Loucy (cell line): ENCODE data around the gene DCPS.

Source experiments
- H2AFZ ChIP-seq: fragments of 200-600 bp; sonication (generic); 2 replicates; pipeline ENCODE4 v1.6.0; 2016; ENCODE audit warnings: antibody characterized with exemption, mild to moderate bottlenecking, low read length, moderate library complexity
- H3F3A ChIP-seq: fragments of 200-600 bp; 2 replicates; pipeline ENCODE4 v1.6.0; 2016; ENCODE audit warnings: antibody characterized with exemption, low read depth, mild to moderate bottlenecking
- H3K27me3 ChIP-seq: fragments of 200-600 bp; sonication (generic); 2 replicates; pipeline ENCODE4 v1.6.1; 2014; ENCODE audit warnings: low read length, mild to moderate bottlenecking; ENCODE audit not compliant: insufficient read depth, poor library complexity, severe bottlenecking
- H3K36me3 ChIP-seq: fragments of 200-600 bp; sonication (generic); 2 replicates; pipeline ENCODE4 v1.6.1; 2016; ENCODE audit warnings: low read length; ENCODE audit not compliant: insufficient read depth
- H3K4me1 ChIP-seq: fragments of 200-600 bp; sonication (generic); 2 replicates; pipeline ENCODE4 v1.5.1; 2014; ENCODE audit warnings: low read length, mild to moderate bottlenecking; ENCODE audit not compliant: insufficient read depth, poor library complexity, severe bottlenecking
- H3K4me2 ChIP-seq: fragments of 200-600 bp; sonication (generic); 2 replicates; pipeline ENCODE4 v1.6.0; 2014; ENCODE audit warnings: antibody characterized with exemption, low read length, low read depth, mild to moderate bottlenecking; ENCODE audit not compliant: poor library complexity, severe bottlenecking
- H3K4me3 ChIP-seq: fragments of 200-600 bp; sonication (generic); 2 replicates; pipeline ENCODE4 v1.5.1; 2014; ENCODE audit warnings: low read length, mild to moderate bottlenecking, mixed read lengths; ENCODE audit not compliant: poor library complexity, severe bottlenecking
- H3K79me2 ChIP-seq: fragments of 200-600 bp; sonication (generic); 2 replicates; pipeline ENCODE4 v1.6.1; 2014; ENCODE audit warnings: low read length; ENCODE audit not compliant: insufficient read depth
- H3K9ac ChIP-seq: fragments of 200-600 bp; sonication (generic); 2 replicates; pipeline ENCODE4 v1.6.0; 2014; ENCODE audit warnings: mild to moderate bottlenecking, low read depth, low read length, moderate library complexity; ENCODE audit not compliant: poor library complexity, severe bottlenecking
- H3K9me2 ChIP-seq: fragments of 200-600 bp; sonication (generic); replicated peaks from 2 replicates; pipeline ENCODE4 v1.6.1; 2016; ENCODE audit warnings: low read depth, low read length, mixed read lengths
- H3K9me3 ChIP-seq: fragments of 200-600 bp; sonication (generic); 2 replicates; pipeline ENCODE4 v1.6.1; 2014; ENCODE audit warnings: mild to moderate bottlenecking, antibody characterized with exemption, low read length, low read depth; ENCODE audit not compliant: insufficient read depth
- H4K20me1 ChIP-seq: fragments of 200-600 bp; sonication (generic); 2 replicates; pipeline ENCODE4 v1.6.0; 2014; ENCODE audit warnings: antibody characterized with exemption, low read length, mild to moderate bottlenecking; ENCODE audit not compliant: insufficient read depth, poor library complexity, severe bottlenecking
- CTCF ChIP-seq: fragments of 200-600 bp; sonication (generic); conservative IDR thresholded peaks from 2 replicates; pipeline ENCODE4 v1.5.1; 2014; ENCODE audit warnings: mild to moderate bottlenecking, antibody characterized with exemption, low read length
- EZH2phosphoT487 ChIP-seq: fragments of 200-600 bp; IDR thresholded peaks from 2 replicates; pipeline ENCODE4 v1.6.1; 2018; ENCODE audit warnings: antibody characterized with exemption, mild to moderate bottlenecking, moderate library complexity, borderline replicate concordance

DCPS gene

GRCh38 chr11:126355324-126355925 lies 51.6 kb downstream of the DCPS start, which contains the start of gene ST3GAL4:
Gene ST3GAL4 (plus strand): TSS chr11:126355686. CDS start chr11:126406156, 50,470 bp downstream.
- no peaks in the 10 kb centered on the region for H3K9me2 ChIP-seq
- TF ChIP-seq EZH2phosphoT487 (no peak), CTCF (no peak)
- H3K9ac ChIP-seq, result peak within 1 kb of the TSS; percentile 99
- peaks cover 95% of the 10 kb centered on the region for H3K79me2 ChIP-seq
- H3K27me3 ChIP-seq, result no peaks in the 10 kb centered on the region
- H3K4me3 ChIP-seq, result peak within 1 kb of the TSS; percentile 85
- peaks cover 75% of the 10 kb centered on the region for H3K4me1 ChIP-seq
- H3K4me2 ChIP-seq, result peak within 1 kb of the TSS; percentile 97
- peaks cover 34% of the 10 kb centered on the region for H4K20me1 ChIP-seq
- H3F3A ChIP-seq, result no peaks in the 10 kb centered on the region
- no peaks in the 10 kb centered on the region for H3K9me3 ChIP-seq
- peak within 1 kb of the TSS; percentile 59; the same call in 1 of the 2 replicates for H2AFZ ChIP-seq
- no peaks in the 10 kb centered on the region for H3K36me3 ChIP-seq

GRCh38 chr11:126355926-126356897 lies 52.4 kb downstream of the DCPS start:
- no peaks in the 10 kb centered on the region for H3K36me3 ChIP-seq
- H3K4me3 ChIP-seq, result peak overlapping the region; percentile 85
- no peaks in the 10 kb centered on the region for H3F3A ChIP-seq
- peaks cover 73% of the 10 kb centered on the region for H3K4me1 ChIP-seq
- no peak for TF ChIP-seq EZH2phosphoT487
- TF ChIP-seq CTCF, result peak; percentile 33; the same call in 1 of the 2 replicates
- peak overlapping the region; percentile 86 for H3K4me2 ChIP-seq
- peaks cover 95% of the 10 kb centered on the region for H3K79me2 ChIP-seq
- H2AFZ ChIP-seq, result 0 out of 2 replicates have a peak overlapping the region, but pooled peaks have one; percentile 9
- H3K27me3 ChIP-seq, result no peaks in the 10 kb centered on the region
- H3K9ac ChIP-seq, result peak overlapping the region; percentile 88
- H3K9me3 ChIP-seq, result no peaks in the 10 kb centered on the region
- H3K9me2 ChIP-seq, result no peaks in the 10 kb centered on the region
- H4K20me1 ChIP-seq, result peaks cover 33% of the 10 kb centered on the region

GRCh38 chr11:126357055-126357962 lies 53.4 kb downstream of the DCPS start:
- TF ChIP-seq CTCF (no peak), EZH2phosphoT487 (no peak)
- H3K4me2 ChIP-seq, result peak overlapping the region; percentile 86
- H3K4me3 ChIP-seq, result peak overlapping the region; percentile 85

More at GRCh38 chr11:126357055-126357962, 53.4 kb downstream of the DCPS start:
- Histone ChIP-seq H4K20me1 (peaks cover 29% of the 10 kb centered on the region), H2AFZ (no peak overlapping the region), H3K79me2 (peaks cover 93% of the 10 kb centered on the region), H3K9me2 (no peaks in the 10 kb centered on the region), H3K27me3 (no peaks in the 10 kb centered on the region), H3K36me3 (no peaks in the 10 kb centered on the region), H3K9me3 (no peaks in the 10 kb centered on the region), H3F3A (no peaks in the 10 kb centered on the region), H3K4me1 (peaks cover 67% of the 10 kb centered on the region), H3K9ac (peak overlapping the region; percentile 88)
